NT2/D1 (cell line): ENCODE data around the gene GMPR.

Source experiments
- DNase-seq: peaks from one replicate; pipeline ENCODE4 v3.0.0-alpha.2; 2011; ENCODE audit warnings: low read depth, low spot score
- H3K27me3 ChIP-seq: 2 replicates; pipeline ENCODE4 v1.6.0; 2011; ENCODE audit warnings: mild to moderate bottlenecking; ENCODE audit not compliant: insufficient read length, insufficient read depth
- H3K36me3 ChIP-seq: 2 replicates; pipeline ENCODE4 v1.6.1; 2011; ENCODE audit warnings: mild to moderate bottlenecking, low read length, mixed read lengths; ENCODE audit not compliant: insufficient read depth, insufficient read length
- H3K4me1 ChIP-seq: 2 replicates; pipeline ENCODE4 v1.5.1; 2011; ENCODE audit not compliant: insufficient read depth, insufficient read length
- H3K4me3 ChIP-seq: 2 replicates; pipeline ENCODE4 v1.5.1; 2011; ENCODE audit warnings: low read depth; ENCODE audit not compliant: insufficient read length
- H3K9ac ChIP-seq: 2 replicates; pipeline ENCODE4 v1.6.0; 2011; ENCODE audit warnings: low read depth; ENCODE audit not compliant: insufficient read length
- H3K9me3 ChIP-seq: 2 replicates; pipeline ENCODE4 v1.5.1; 2011; ENCODE audit warnings: mild to moderate bottlenecking, low read length; ENCODE audit not compliant: insufficient read depth
- SUZ12 ChIP-seq: IDR thresholded peaks from 2 replicates; pipeline ENCODE4 v1.6.1; 2011; ENCODE audit not compliant: insufficient read length, insufficient read depth; ENCODE audit errors: extremely low read depth
- YY1 ChIP-seq: IDR thresholded peaks from 2 replicates; pipeline ENCODE4 v1.6.1; 2011; ENCODE audit not compliant: insufficient read length, insufficient read depth
- ZNF274 ChIP-seq: IDR thresholded peaks from 2 replicates; pipeline ENCODE4 v1.6.1; 2011; ENCODE audit warnings: mild to moderate bottlenecking, low read depth, low read length

Gene GMPR

DNA sequence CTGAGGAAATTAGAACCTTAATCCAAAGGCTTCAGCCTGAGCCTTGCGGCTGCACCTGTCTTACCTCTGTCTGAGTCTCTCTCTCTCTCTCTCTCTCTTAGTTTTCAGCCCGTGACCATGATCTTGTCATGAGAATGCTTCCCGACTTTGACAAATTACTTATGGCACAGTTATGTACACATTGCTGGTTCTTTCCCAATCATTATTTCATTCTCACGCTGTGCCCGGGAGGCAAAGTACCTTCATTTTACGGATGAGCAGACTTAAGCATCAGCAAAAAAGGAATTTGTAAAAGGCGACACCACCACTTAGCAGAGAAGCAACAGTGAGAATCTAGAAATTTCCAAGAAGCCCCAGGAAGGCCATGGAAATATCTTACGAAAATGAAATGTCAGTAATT is 54.6 kb downstream of the GMPR start:
- peaks cover 2% of the 10 kb centered on the region for H3K4me1 ChIP-seq
- TF ChIP-seq ZNF274 (no peak), YY1 (no peak), SUZ12 (no peak)
- no peak overlapping the region for H3K4me3 ChIP-seq
- no peak overlapping the region for H3K9ac ChIP-seq
- no peaks in the 10 kb centered on the region for H3K9me3 ChIP-seq
- no peaks in the 10 kb centered on the region for H3K27me3 ChIP-seq
- no peak for DNase-seq
- no peaks in the 10 kb centered on the region for H3K36me3 ChIP-seq

DNA sequence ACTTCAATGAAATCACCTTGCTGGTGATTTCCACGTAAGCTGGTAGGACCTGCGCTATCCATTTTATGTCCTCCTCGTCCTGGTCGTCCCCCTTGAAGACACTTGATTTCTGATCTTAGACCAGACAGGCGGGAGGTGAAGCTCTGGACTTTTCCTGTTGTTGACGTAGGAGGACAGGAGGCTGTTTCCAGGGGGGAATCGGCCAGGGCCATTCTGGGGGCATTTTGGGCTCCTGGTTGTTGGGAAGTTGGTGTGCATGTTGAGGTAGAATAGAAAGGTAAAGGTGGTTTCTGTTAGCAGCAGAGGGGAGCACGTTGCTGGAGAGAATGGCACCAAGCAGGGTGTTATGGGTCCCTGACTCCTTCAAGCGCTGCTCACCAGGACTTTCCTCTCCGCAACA is 56.0 kb downstream of the GMPR start:
- Histone ChIP-seq H3K4me1 (peaks cover 2% of the 10 kb centered on the region), H3K9ac (no peak overlapping the region), H3K9me3 (no peaks in the 10 kb centered on the region), H3K36me3 (peaks cover 2% of the 10 kb centered on the region), H3K27me3 (no peaks in the 10 kb centered on the region), H3K4me3 (no peak overlapping the region)
- no peak for DNase-seq
- TF ChIP-seq YY1: no peak
- no peak for TF ChIP-seq SUZ12
- no peak for TF ChIP-seq ZNF274

DNA sequence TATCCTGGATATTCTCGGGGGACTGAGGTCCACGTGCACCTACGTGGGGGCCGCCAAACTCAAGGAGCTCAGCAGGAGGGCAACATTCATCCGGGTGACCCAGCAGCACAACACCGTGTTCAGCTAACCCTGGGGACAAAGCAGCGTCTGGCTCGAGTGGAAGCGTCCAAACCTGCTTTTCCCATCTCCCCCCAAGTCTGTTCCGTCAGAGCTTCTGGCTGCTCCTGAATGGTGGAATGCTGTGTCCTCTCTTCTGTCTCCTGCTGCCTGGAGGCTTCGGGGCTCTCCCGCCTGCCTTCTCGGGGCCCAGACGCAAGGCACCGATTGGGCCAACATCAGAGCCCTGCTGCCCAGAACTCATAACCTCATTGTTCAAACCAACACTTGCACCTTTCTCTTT is 56.7 kb downstream of the GMPR start:
- no peak for DNase-seq
- Histone ChIP-seq H3K9me3 (no peaks in the 10 kb centered on the region), H3K4me1 (peaks cover 2% of the 10 kb centered on the region), H3K4me3 (no peak overlapping the region), H3K9ac (no peak overlapping the region), H3K36me3 (peaks cover 2% of the 10 kb centered on the region), H3K27me3 (no peaks in the 10 kb centered on the region)
- TF ChIP-seq YY1 (no peak), SUZ12 (no peak), ZNF274 (no peak)

DNA sequence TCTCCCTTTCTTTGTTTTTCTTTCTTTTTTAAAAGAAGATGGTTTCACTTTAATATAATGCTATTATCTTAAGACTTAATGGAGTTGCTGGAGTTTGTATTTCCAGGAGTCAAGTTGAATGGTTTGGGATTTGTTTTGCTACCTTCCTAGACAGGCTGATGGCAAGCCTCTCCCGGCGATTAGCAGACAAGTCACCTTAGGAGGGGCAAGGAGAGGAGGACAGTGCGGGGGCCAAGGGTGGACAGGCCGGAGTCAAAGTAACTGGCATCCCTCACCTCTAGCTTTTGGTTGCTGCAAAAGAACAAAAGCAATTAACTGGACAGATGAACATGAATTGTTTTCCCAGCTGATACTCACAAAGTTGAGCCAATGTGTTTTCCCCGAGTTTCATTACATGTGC is 57.1 kb downstream of the GMPR start:
- no peak overlapping the region for H3K9ac ChIP-seq
- H3K27me3 ChIP-seq: no peaks in the 10 kb centered on the region
- no peak overlapping the region for H3K4me3 ChIP-seq
- H3K4me1 ChIP-seq: peaks cover 2% of the 10 kb centered on the region
- H3K36me3 ChIP-seq: peaks cover 2% of the 10 kb centered on the region
- H3K9me3 ChIP-seq: no peaks in the 10 kb centered on the region
- no peak for DNase-seq
- TF ChIP-seq ZNF274: no peak
- TF ChIP-seq SUZ12: no peak
- no peak for TF ChIP-seq YY1

DNA sequence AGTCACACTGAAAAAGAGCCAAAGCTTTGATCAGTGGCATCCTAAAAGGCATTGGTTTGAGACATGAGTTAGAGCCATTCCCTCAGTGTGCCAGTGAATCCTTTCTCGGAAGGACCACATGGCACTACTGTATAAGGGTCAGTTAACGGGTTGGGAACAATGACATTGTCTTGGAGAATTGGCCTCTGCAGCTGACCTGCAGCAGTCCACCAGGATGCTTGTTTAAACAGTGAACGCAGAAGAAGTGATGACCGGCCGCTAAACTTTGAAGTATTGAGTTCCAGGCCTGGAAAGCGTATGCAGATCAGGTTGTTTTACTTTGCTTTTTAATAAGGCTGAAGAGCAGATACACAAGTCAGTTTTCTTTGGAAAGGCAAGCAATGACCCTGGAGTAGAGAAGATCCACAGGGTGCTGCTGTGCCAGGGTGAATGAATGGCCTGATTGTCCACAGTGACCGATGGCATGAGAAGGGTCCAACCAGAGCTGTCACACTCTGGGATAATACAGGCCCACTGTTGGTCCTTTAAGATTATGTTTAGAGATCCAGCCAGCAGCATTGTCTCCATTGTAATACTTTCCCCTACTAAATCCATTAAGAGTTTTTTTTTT is 57.8 kb downstream of the GMPR start:
- no peak for DNase-seq
- TF ChIP-seq SUZ12: no peak
- no peak for TF ChIP-seq YY1
- TF ChIP-seq ZNF274: no peak
- H3K4me3 ChIP-seq: no peak overlapping the region
- H3K9me3 ChIP-seq: no peaks in the 10 kb centered on the region
- no peaks in the 10 kb centered on the region for H3K27me3 ChIP-seq
- H3K36me3 ChIP-seq: peaks cover 2% of the 10 kb centered on the region
- no peak overlapping the region for H3K9ac ChIP-seq
- H3K4me1 ChIP-seq: no peaks in the 10 kb centered on the region

DNA sequence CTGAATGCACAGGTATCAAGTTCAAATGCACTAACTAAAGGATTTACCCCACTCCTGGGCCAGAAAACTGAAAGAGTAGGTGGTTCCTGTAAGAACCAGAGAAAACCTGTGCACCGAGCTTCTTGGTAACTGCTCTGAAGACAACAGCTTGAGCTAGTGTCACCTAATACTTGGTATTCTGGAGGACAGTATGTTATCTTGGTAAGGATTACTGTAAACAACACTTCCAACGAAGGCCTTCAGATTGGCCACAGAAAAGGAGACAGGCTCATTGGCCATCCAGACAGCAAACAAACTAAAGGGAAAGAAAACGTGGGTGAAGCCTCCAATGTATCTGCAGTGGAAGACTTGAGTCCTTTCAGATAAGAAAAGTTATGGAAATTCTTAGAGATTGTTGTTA is 61.5 kb downstream of the GMPR start:
- Histone ChIP-seq H3K4me1 (peaks cover 5% of the 10 kb centered on the region), H3K27me3 (no peaks in the 10 kb centered on the region), H3K36me3 (peaks cover 2% of the 10 kb centered on the region), H3K9ac (no peak overlapping the region), H3K9me3 (no peaks in the 10 kb centered on the region), H3K4me3 (no peak overlapping the region)
- DNase-seq: no peak
- TF ChIP-seq ZNF274 (no peak), SUZ12 (no peak), YY1 (no peak)

DNA sequence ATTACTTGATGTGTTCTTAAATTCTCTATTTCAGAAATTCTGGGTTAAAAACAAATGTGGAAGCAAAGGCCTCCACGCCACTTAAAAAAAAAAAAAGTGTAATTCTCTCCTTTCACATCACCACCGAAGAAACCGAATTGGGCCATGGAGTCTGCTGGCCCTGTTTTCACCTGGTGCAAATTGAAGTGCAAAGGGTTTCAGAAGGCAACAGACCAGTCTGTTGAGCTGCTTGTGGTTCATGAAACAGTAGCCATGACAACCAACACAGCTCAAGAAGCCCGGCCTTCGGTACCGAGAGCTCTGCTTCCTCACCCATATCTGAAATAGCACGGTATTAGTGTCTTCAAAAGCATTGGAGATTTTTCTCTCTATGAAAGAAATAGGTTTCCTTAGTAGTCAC is 63.1 kb downstream of the GMPR start:
- H3K4me3 ChIP-seq: no peak overlapping the region
- H3K36me3 ChIP-seq: peaks cover 2% of the 10 kb centered on the region
- no peak for TF ChIP-seq SUZ12
- no peak for TF ChIP-seq ZNF274
- no peak for TF ChIP-seq YY1
- H3K9ac ChIP-seq: no peak overlapping the region
- H3K4me1 ChIP-seq: peaks cover 11% of the 10 kb centered on the region
- no peaks in the 10 kb centered on the region for H3K27me3 ChIP-seq
- no peak for DNase-seq
- H3K9me3 ChIP-seq: no peaks in the 10 kb centered on the region

DNA sequence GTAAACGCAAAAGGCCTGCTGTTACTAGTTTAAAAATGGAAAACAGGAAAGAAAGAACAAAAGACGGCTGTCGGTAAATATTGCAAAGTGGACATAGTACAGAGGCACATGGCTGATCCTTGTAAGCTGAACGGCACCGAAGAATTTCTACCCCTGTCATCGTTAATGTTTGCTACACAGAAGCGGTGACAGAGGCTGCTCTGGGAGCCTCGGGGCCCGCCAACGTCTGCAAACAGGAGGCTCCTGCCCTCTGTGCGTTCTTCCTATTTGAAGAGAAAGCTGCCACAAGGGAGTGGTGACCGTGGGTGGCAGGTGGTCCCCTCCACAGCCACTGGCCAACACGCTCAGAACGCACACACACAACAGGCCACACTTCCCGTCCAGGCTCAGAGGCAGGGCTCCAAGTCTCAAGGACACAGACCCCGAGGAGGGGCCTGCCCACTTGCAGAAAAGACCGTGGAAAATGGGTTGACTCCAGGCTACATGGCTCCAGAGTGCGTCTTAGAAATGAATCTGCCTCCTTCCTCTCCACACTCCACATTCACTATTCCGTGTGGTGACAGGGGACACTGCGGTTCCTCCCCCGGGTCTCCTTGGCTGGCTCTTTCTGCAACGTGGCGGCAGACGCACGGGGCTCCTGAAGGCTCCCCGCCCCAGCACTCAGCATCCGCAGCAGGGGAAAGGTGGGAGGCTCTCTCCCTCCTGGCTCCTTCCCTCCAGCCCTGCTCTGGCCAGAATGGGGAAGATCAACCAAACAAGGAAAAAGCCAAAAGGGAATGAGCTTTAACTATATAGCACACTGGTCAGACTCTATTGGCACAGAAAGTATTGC is 64.5 kb downstream of the GMPR start:
- Histone ChIP-seq H3K4me1 (peaks cover 11% of the 10 kb centered on the region), H3K4me3 (no peak overlapping the region), H3K9me3 (no peaks in the 10 kb centered on the region), H3K27me3 (no peaks in the 10 kb centered on the region), H3K9ac (peak overlapping the region; percentile 10), H3K36me3 (peaks cover 2% of the 10 kb centered on the region)
- no peak for DNase-seq
- no peak for TF ChIP-seq SUZ12
- no peak for TF ChIP-seq ZNF274
- no peak for TF ChIP-seq YY1
